ENCODE results near the gene CTTNBP2NL.

Gene CTTNBP2NL

DNA sequence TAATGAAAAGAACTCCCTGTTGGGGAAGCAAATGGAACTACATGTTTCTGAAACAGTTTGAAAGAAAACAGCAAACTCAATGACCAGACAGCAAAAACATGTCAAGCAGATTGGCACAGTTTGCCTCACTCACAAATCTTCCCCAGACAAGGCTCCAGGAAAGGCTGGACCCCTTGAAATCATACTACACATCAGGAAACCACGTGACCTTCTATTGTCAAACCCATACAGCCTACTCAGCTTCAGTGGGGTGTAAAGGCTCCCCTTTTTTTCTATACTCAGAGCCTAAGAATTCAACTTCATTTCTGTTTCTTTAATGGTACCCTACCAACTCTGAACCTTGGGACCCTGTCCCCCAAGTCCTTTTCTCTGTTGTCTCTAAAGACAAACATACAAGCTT lies 15.7 kb upstream of the CTTNBP2NL start:
- intact Hi-C loops (cut with DNase I; ENCODE audit: low total_unique reads): no loop called here
- no peak for DNase-seq
- TF ChIP-seq, protein P1, sequence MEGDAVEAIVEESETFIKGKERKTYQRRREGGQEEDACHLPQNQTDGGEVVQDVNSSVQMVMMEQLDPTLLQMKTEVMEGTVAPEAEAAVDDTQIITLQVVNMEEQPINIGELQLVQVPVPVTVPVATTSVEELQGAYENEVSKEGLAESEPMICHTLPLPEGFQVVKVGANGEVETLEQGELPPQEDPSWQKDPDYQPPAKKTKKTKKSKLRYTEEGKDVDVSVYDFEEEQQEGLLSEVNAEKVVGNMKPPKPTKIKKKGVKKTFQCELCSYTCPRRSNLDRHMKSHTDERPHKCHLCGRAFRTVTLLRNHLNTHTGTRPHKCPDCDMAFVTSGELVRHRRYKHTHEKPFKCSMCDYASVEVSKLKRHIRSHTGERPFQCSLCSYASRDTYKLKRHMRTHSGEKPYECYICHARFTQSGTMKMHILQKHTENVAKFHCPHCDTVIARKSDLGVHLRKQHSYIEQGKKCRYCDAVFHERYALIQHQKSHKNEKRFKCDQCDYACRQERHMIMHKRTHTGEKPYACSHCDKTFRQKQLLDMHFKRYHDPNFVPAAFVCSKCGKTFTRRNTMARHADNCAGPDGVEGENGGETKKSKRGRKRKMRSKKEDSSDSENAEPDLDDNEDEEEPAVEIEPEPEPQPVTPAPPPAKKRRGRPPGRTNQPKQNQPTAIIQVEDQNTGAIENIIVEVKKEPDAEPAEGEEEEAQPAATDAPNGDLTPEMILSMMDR (IDR thresholded peaks at IDR 0.05): no peak
- peaks cover 0 to 16% of the 10 kb centered on the region in 2 donors for H3K27me3 ChIP-seq
- H3K27ac ChIP-seq: no peak overlapping the region
- no peaks in the 10 kb centered on the region for H3K4me1 ChIP-seq
- no peaks in the 10 kb centered on the region for H3K36me3 ChIP-seq
- H3K4me3 ChIP-seq: no peak overlapping the region
- H3K9me3 ChIP-seq: no peaks in the 10 kb centered on the region

DNA sequence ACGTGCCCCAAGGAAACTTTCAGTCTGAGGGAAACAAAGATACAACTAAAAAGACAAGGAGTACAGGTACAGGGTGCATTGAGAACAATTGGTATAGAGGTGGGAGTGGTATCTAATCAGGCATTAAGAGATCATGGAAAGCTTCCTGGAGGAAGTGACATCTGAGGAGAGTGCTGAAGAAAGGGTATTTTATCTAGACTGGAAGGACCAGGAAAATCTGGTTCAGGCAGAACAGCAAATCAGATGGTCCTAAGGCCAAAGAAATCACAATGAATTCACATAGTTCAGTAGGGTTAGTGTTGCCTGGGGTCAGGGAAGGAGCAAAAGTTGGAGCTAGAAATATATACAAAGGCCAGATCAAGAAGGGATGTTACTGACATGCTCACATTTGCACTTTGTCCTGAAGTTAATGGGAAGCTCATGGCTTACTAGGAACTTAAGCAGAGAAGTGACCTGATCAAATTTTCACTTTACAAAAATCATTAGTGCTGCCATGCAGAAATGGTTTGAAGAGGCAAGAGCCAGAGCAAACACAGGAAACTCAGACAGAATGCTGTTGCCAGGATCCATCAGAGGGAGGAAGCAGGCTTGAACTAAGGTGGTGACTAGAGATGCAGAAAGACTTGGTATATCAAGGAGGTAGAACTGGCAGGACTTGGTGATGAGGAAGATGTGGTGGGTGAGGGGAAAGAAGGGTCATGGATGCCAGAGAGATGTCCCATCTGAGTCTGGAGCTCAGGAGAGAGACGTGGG lies 14.5 kb upstream of the CTTNBP2NL start:
- H3K36me3 ChIP-seq: no peaks in the 10 kb centered on the region
- no peaks in the 10 kb centered on the region for H3K9me3 ChIP-seq
- H3K4me3 ChIP-seq: no peak overlapping the region
- H3K27me3 ChIP-seq: peaks cover 0 to 24% of the 10 kb centered on the region in 2 donors
- intact Hi-C loops (cut with DNase I; ENCODE audit: low total_unique reads): no loop called here
- DNase-seq: no peak
- H3K4me1 ChIP-seq: no peaks in the 10 kb centered on the region
- H3K27ac ChIP-seq: no peak overlapping the region
- TF ChIP-seq, protein P1 (IDR thresholded peaks at IDR 0.05): no peak

DNA sequence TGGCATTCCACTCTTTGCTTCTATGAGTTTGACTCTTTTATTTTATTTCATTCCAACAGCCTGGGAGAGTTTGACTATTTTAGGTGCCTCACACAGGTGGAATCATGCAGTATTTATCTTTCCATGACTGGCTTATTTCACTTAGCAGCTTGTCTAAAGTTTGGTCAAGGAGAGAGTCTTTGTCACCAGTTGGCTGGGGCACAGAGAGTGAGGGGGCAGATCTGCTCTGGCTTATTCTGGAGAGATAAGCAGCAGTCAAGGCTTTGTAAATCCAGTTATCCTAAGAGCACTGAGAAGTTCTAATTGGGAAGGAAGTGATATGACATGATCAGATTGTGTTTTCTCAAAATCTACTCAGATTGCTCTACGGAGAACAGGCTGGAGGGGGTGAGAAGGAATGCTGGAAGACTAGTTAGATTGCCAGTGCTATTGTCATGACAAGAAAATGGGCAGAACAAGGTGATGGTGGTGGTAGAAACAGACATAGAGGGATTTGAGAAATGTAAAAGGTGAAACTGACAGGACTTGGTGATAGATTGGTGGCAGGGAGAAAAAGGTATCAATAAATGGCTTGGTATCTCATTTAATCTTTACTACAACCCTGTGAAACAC lies 12.1 kb upstream of the CTTNBP2NL start:
- Histone ChIP-seq H3K36me3 (no peaks in the 10 kb centered on the region), H3K27ac (no peak overlapping the region), H3K4me1 (peaks cover 0 to 6% (median 0%) of the 10 kb centered on the region in 4 donors), H3K9me3 (no peaks in the 10 kb centered on the region), H3K4me3 (no peak overlapping the region), H3K27me3 (peaks cover 0 to 24% of the 10 kb centered on the region in 2 donors)
- no peak for DNase-seq
- intact Hi-C loops (cut with DNase I; ENCODE audit: low total_unique reads): no loop called here
- TF ChIP-seq, protein P1 (IDR thresholded peaks at IDR 0.05): no peak

DNA sequence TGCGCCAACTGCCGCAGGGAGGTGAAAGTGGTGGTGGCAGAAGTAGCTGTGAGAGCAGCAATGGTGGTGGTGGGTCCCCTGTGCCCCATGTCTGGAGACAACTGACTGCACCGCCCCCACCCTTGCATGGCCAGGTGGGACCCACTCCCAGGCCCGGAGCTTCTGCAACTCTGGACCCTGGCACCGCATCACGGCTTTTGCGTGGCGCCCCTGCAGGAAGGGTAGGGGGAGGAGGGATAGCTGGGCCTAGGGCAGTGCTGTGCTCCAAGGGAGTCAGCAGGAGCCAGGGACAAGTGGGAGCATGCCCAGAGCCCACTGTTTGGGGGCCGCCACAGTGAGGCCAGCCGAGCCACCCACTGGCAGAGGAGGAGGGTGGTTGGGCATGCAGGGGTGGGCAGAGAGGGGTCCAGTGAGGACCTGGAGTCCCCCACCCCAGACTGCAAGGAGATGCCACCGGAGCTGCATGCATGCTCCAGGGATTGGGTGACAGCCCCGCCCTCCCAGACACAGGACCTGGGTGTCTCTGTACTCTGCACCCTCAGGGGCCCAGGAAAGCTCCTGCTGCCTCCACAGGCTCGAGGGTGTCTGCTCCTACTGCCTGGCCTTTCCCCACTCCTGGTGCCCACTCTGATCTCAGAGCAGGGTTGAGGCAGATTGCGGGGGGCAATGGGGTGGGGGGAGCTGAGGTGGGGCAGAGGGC lies 9.8 kb upstream of the CTTNBP2NL start:
- H3K36me3 ChIP-seq: no peaks in the 10 kb centered on the region
- DNase-seq: no peak
- no peaks in the 10 kb centered on the region for H3K9me3 ChIP-seq
- no peak overlapping the region for H3K4me3 ChIP-seq
- H3K27ac ChIP-seq: no peak overlapping the region
- TF ChIP-seq, protein P1 (IDR thresholded peaks at IDR 0.05): no peak
- peaks cover 0 to 13% (median 6%) of the 10 kb centered on the region in 4 donors for H3K4me1 ChIP-seq
- H3K27me3 ChIP-seq: peaks cover 0 to 17% of the 10 kb centered on the region in 2 donors
- intact Hi-C loops (cut with DNase I; ENCODE audit: low total_unique reads): no loop called here

DNA sequence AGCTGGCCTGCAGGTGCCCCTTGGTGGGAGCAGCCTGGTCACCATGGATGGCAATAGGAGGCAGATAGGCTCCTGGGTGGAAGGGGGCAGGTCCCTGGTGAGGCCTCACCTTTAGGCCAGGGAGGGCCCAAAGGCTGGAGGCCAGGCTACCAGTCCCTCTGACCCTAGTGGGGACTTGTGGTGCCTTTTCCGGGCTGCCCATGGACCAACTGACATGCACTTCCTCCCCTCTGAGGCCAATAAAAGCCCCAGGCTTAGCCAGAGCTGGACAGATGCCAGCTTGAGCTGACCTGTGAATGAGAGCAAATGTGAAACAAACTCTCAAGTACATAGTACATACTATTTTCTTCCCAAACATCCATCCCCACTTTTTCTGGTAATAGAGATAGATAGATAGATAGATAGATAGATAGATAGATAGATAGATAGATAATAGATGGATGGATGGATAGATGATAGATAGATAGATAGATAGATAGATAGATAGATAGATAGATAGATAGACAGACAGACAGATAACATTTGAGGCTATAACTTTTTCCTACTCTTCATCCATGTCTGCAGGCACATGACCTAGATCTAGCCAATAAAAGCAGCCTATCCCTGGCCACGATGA lies 9.2 kb upstream of the CTTNBP2NL start:
- Histone ChIP-seq H3K4me1 (peaks cover 0 to 20% (median 11%) of the 10 kb centered on the region in 4 donors), H3K27ac (no peak overlapping the region), H3K36me3 (no peaks in the 10 kb centered on the region), H3K27me3 (peaks cover 0 to 12% of the 10 kb centered on the region in 2 donors), H3K9me3 (no peaks in the 10 kb centered on the region), H3K4me3 (no peak overlapping the region)
- TF ChIP-seq, protein P1 (IDR thresholded peaks at IDR 0.05): no peak
- intact Hi-C loops (cut with DNase I; ENCODE audit: low total_unique reads): no loop called here
- DNase-seq: no peak
